ENCODE results near the gene CFAP46. TPM values are rescaled to one million over a fixed set of nuclear protein-coding genes. Genes with fewer than 3 reads are reported as not detected.

The CFAP46 gene
- total RNA-seq, 1 donor from 2014 or later, result 1.6 TPM

DNA sequence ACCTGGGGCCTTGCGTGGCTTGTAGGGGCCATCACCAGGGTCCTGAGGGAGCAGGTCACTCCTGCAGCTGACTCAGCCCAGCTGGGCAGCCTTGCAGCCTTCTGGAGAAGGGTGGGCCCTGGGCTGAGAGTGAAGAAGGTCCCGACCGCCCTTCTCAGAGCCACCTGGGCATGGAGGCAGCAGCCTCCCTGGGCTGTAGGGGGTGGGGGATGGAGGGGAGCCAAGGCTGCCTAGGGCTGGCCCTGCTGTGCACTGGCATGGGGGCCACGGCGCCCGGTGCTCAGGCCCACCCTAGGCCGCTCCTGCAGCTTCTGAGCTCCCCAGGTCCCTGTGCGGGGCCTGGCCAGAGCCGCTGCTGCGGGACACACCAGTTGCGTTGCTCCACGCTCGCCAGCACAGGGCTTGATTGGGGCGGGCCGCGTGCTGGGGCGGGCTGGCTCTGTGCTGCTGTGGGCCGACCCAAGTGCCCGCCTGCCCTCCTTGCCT lies 92.8 kb downstream of the CFAP46 start:
- no peak overlapping the region for H3K9ac ChIP-seq
- no peak overlapping the region for H2AFZ ChIP-seq (replicated peaks)
- H3K4me3 Mint-ChIP-seq, result no peak overlapping the region
- H3K27ac ChIP-seq, result no peak overlapping the region
- H4K20me1 ChIP-seq (ENCODE audit: low read depth), result no peaks in the 10 kb centered on the region
- H3K9me3 Mint-ChIP-seq, result peaks cover 5% of the 10 kb centered on the region
- TF ChIP-seq CTCF (IDR thresholded peaks at IDR 0.05) (no peak), EZH2 (IDR thresholded peaks at IDR 0.05) (no peak), EZH2phosphoT487 (IDR thresholded peaks at IDR 0.05) (no peak)
- no peaks in the 10 kb centered on the region for H3K27me3 ChIP-seq
- no peak for DNase-seq (ENCODE audit: low spot score)
- no peaks in the 10 kb centered on the region for H3K9me3 ChIP-seq (ENCODE audit: low read depth)
- no peak overlapping the region for H3K27ac Mint-ChIP-seq
- peaks cover 12% of the 10 kb centered on the region for H3K4me1 Mint-ChIP-seq
- H3K79me2 ChIP-seq (ENCODE audit: low read depth), result no peaks in the 10 kb centered on the region
- no peak overlapping the region for H3K4me3 ChIP-seq
- H3F3A ChIP-seq (ENCODE audit: low read depth), result no peaks in the 10 kb centered on the region
- no peaks in the 10 kb centered on the region for H3K36me3 Mint-ChIP-seq
- H3K4me1 ChIP-seq, result no peaks in the 10 kb centered on the region
- no peaks in the 10 kb centered on the region for H3K36me3 ChIP-seq
- H3K4me2 ChIP-seq, result no peak overlapping the region
- H3K27me3 Mint-ChIP-seq (ENCODE audit: insufficient read depth, low read depth), result peaks cover 5% of the 10 kb centered on the region

- peaks cover 5% of the 10 kb centered on the region for H3K27me3 Mint-ChIP-seq (ENCODE audit: insufficient read depth, low read depth)
- no peak overlapping the region for H2AFZ ChIP-seq (replicated peaks)
- no peak for DNase-seq (ENCODE audit: low spot score)
These were observed 93.3 kb downstream of the CFAP46 start for GRCh38 chr10:132848951-132849545.

DNA sequence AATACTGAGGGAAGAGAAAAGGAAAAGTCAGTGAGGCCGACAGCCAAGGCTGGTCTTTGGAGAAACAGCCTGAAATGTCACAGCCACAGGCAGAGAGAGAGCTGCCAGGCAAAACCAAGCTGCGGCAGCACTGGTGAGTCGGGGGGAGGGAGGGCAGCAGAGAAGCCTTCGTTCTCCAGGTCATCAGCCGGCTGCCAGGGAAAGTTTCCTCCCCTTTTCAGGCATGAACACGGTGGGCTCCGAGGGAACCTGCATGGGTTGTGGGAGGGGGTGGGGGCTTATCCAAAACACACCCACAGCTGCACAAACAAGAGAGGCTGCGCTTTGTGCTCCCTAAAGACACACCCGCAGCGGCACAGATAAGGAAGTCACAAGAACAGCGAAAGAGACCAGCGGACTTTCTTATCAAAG lies 94.1 kb downstream of the CFAP46 start:
- Mint-ChIP-seq H3K9me3 (peaks cover 5% of the 10 kb centered on the region), H3K27me3 (ENCODE audit: insufficient read depth, low read depth) (peaks cover 5% of the 10 kb centered on the region), H3K4me3 (no peak overlapping the region), H3K36me3 (no peaks in the 10 kb centered on the region), H3K27ac (no peak overlapping the region), H3K4me1 (peaks cover 12% of the 10 kb centered on the region)
- Histone ChIP-seq H3K4me2 (no peak overlapping the region), H3F3A (ENCODE audit: low read depth) (no peaks in the 10 kb centered on the region), H3K9ac (no peak overlapping the region), H3K27ac (no peak overlapping the region), H4K20me1 (ENCODE audit: low read depth) (no peaks in the 10 kb centered on the region), H3K79me2 (ENCODE audit: low read depth) (no peaks in the 10 kb centered on the region), H2AFZ (replicated peaks) (peak overlapping the region; percentile 46), H3K9me3 (ENCODE audit: low read depth) (no peaks in the 10 kb centered on the region), H3K36me3 (no peaks in the 10 kb centered on the region), H3K4me1 (no peaks in the 10 kb centered on the region), H3K4me3 (no peak overlapping the region), H3K27me3 (no peaks in the 10 kb centered on the region)
- TF ChIP-seq EZH2phosphoT487 (IDR thresholded peaks at IDR 0.05) (no peak), CTCF (IDR thresholded peaks at IDR 0.05) (no peak), EZH2 (IDR thresholded peaks at IDR 0.05) (no peak)
- peak; percentile 25 for DNase-seq (ENCODE audit: low spot score)

More at GRCh38 chr10:132848951-132849545, 93.3 kb downstream of the CFAP46 start:
- H3K36me3 ChIP-seq, result no peaks in the 10 kb centered on the region
- no peak overlapping the region for H3K27ac ChIP-seq
- no peak overlapping the region for H3K4me3 ChIP-seq
- Mint-ChIP-seq H3K9me3 (peaks cover 5% of the 10 kb centered on the region), H3K36me3 (no peaks in the 10 kb centered on the region), H3K4me1 (peaks cover 12% of the 10 kb centered on the region), H3K27ac (no peak overlapping the region), H3K4me3 (no peak overlapping the region)
- H4K20me1 ChIP-seq (ENCODE audit: low read depth), result no peaks in the 10 kb centered on the region
- no peaks in the 10 kb centered on the region for H3K27me3 ChIP-seq
- TF ChIP-seq CTCF (IDR thresholded peaks at IDR 0.05), result no peak
- no peak for TF ChIP-seq EZH2 (IDR thresholded peaks at IDR 0.05)
- no peak for TF ChIP-seq EZH2phosphoT487 (IDR thresholded peaks at IDR 0.05)
- no peak overlapping the region for H3K9ac ChIP-seq
- H3K79me2 ChIP-seq (ENCODE audit: low read depth), result no peaks in the 10 kb centered on the region
- no peaks in the 10 kb centered on the region for H3F3A ChIP-seq (ENCODE audit: low read depth)
- H3K4me1 ChIP-seq, result no peaks in the 10 kb centered on the region
- H3K9me3 ChIP-seq (ENCODE audit: low read depth), result no peaks in the 10 kb centered on the region
- H3K4me2 ChIP-seq, result no peak overlapping the region
